ENCODE measurements around the gene TBC1D8B. TPM values are rescaled to one million over a fixed set of nuclear protein-coding genes. Genes with fewer than 3 reads are reported as not detected.
A peak's percentile ranks its signal among the peaks of the same experiment; 100 is the strongest.
"Not testable (repeated sequence)": the region's sequence is repeated elsewhere in the genome, so short reads cannot be mapped to it uniquely, and the experiment has no call there.

TBC1D8B gene
- total RNA-seq, result 2.9 TPM

DNA sequence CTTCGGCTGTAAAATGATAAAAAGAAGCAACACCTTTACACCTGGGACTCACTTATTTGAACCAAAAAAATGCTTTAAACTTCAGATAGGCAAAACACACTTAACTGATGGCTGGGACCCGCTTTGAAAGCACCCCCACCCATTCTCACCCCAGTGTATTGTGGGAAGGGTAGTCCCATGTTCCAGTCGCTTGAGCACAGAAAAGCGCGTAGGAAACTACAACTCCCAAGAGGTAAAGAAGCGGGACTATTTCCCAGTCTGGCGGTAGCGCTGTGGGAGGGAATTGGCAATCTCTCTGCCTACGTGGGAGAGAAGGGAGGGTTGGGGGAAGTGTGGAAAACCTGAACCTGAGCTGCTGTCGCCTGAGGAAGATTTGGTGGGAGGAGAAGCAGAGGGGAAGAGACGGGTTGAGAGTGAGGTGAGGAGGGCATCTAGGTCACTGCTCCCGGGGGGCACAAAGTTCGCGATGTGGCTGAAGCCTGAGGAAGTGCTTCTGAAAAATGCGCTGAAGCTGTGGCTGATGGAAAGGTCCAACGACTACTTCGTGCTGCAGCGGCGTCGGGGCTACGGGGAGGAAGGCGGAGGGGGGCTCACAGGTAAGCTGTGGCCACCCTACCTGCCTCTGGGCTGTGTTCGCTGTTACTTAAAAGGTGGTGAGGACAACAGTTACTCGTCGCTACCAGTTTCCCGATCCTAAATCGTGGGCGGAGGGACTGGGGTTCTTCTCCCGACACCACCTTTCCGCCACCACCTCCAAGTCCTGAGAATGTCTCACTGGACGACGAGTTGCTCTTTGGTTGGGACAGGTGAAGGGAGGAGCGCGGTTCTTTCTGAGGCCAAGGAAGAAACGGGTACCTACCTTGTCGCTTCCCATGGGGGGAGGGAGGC lies at the start of gene TBC1D8B:
TSS of gene TBC1D8B (plus strand) at position 286 of the 888 bp plus-strand sequence. CDS start at position 467, 181 bp downstream.
- peak; percentile 97 for ATAC-seq

DNA sequence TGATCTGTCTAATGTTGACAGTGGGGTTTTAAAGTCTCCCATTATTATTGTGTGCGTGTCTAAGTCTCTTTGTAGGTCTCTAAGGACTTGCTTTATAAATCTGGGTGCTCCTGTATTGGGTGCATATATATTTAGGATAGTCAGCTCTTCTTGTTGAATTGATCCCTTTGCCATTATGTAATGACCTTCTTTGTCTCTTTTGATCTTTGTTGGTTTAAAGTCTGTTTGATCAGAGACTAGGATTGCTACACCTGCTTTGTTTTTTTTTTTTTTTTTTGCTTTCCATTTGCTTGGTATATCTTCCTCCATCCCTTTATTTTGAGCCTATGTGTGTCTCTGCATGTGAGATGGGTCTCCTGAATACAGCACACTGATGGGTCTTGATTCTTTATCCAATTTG lies 33.2 kb upstream of the TBC1D8B start:
- not testable (repeated sequence) for ATAC-seq

DNA sequence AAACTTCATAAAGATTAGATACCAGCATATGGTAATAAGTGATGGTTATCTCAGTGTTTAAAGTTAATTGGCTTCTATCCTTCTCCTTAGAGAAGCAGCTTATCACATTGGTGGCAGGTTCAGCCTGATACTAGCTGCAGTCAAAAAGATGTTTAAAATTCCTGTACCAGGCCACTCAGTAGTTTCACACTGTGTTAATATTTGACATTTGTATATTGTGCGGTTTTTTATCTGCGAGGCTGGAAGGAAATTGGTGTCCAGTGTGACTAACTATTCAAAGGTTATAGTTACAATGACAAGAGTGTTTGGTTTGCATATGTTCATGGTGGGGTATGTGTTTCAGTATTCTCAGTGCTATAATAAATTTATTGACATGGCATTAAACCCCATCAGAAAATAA lies 27.5 kb upstream of the TBC1D8B start:
- ATAC-seq, result no peak

DNA sequence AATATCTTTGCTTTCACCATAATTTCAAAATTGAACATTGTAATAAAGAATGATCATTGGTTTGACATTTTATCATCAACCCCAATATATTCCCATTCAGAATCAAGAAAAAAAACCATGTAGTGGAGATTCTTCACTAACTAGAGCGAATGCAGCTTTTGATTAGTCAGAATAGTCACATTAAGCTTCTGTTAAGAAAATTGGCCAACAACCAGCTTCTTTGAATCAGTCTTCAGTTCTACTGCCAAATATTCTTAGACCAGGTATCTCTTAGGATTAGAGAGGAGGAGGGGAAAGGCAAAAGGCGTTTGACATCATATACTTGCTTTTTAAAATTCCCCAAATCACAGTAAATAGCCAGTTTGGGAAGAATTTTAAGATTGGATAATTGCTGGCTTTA lies 22.2 kb upstream of the TBC1D8B start:
- ATAC-seq, result peak; percentile 45

DNA sequence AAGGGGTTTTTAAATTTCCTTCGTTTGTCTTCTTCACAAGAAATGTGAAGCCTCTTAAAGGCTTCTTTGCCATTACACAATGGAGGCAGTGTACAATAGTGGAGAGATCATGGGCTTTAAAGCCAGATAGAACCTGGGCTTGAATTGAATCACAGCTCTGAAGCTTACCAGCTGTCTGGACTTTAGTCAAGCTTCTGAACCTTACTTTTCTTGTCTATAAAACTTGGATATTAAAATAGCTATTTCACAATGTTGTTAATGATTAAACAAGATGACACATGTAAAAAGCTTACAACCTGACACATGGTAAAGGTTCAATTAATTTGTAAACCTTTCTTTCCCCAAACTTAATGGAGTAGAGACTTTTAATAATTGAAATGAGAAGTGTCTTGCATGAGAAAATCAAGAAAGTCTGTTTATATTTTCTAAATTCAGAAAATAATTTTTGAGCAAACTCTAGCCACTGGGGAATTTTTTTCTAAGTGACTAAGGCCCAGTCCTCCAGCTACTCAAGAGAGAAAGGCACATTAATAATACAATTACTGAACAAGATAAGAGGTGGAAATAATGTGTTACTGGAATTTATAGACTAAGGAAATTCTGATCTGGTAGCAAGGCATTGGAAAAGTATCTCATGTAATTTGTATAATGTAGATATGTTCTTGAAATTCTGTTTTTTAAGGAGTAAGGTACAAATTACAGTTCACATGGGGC lies 21.7 kb upstream of the TBC1D8B start:
- ATAC-seq, result peak; percentile 92

DNA sequence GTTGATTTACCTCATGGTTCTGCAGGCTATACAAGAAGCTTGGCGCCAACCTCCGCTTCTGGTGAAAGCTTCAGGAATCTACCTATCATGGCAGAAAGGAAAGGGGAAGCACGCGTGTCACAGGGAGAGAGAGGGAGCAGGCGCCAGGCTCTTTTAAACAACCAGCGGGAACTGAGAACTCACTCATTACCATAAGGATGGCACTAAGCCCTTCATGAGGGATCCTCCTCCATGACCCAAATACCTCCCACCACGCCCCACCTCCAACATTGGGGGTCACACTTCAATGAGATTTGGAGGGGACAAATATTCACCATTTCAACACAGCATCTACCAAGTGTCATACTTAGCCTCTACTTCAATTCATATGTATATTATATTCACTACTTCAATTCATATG lies 18.8 kb upstream of the TBC1D8B start:
- no peak for ATAC-seq

DNA sequence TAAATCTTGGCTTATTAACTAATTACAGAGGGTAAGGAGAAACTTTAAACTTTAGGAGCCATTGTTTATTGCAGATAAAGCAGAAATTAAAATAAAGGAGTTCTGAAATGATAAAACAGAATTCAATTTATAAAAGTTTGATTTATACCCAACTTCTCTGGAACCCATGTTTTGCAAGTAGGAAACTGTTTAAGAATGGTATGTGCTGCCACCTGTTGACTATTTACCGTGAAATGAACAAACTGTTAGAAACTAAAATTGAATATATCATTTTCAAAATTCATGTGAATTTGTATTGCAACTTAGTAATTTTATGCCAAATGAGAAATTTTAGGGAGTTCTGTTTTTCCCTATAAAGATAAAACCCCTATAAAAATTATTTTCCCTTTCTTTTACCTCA lies 11.0 kb upstream of the TBC1D8B start:
- ATAC-seq, result no peak

DNA sequence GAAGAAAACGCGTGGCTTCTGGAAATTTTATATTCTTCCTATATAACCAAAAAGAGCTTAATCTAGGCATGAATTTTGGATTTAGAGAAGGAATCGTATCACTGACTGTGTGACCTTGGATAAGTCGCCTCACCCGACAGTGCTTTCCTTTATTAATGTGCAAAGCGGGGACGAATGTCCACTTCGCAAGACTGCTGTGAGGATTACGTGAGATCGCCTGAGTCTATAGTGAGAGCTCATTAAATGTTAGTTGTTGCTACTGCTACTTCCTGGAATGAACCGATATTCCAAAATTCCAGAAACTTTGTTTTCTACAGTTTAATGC lies 448 bp upstream of the TBC1D8B start:
- no peak for ATAC-seq

DNA sequence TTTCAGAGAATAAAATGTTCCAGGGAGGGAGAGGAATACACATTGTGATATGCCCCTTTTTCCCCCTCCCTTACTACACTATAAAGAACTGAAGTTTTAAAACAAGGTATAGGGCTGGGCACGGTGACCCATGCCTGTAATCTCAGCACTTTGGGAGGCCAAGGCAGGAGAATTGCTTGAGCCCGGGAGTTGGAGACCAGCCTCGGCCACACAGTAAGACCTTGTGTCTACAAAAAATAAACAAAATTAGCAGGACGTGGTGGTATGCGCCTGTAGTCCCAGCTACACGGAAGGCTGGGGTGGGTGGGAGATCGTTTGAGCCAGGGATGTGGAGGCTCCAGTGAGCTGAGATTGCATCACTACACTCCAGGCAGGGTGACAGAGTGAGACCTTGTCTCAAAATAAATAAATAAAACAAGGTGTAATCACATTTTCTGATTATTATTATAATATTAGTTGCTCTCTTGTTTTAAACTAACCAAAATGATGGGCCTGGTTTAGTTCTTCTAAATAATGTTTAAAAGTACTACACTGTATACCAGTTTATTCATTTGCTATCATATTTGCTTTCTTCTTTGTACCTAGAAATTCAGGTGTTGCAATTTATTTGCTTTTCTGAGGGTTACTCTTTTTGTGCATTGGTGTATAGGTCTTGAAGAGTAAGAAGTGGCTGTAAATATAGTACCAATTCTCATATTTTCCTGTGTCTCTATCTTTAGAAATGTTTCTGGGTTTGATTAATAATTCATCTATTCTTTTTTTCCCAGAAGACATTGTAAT lies 8.8 kb downstream of the TBC1D8B start:
- ATAC-seq, result no peak

DNA sequence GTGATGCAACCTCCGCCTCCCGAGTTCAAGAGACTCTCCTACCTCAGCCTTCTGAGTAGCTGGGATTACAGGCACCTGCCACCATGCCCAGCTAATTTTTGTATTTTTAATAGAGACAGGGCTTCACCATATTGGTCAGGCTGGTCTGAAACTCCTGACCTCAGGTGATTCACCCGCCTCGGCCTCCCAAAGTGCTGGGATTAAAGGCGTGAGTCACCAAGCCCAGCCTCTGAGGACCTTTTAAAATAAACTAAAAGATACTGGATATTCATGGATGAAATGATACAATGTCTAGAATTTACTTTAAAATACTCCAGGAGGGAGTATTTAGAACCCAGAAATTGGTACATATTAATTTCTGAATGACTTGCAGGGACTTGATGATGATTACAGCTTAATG lies 10.5 kb downstream of the TBC1D8B start:
- not testable (repeated sequence) for ATAC-seq

DNA sequence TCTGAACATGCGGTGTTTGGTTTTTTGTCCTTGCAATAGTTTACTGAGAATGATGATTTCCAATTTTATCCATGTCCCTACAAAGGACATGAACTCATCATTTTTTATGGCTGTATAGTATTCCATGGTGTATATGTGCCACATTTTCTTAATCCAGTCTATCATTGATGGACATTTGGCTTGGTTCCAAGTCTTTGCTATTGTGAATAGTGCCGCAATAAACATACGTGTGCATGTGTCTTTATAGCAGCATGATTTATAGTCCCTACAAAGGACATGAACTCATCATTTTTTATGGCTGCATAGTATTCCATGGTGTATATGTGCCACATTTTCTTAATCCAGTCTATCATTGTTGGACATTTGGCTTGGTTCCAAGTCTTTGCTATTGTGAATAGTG lies 11.6 kb downstream of the TBC1D8B start:
- not testable (repeated sequence) for ATAC-seq

DNA sequence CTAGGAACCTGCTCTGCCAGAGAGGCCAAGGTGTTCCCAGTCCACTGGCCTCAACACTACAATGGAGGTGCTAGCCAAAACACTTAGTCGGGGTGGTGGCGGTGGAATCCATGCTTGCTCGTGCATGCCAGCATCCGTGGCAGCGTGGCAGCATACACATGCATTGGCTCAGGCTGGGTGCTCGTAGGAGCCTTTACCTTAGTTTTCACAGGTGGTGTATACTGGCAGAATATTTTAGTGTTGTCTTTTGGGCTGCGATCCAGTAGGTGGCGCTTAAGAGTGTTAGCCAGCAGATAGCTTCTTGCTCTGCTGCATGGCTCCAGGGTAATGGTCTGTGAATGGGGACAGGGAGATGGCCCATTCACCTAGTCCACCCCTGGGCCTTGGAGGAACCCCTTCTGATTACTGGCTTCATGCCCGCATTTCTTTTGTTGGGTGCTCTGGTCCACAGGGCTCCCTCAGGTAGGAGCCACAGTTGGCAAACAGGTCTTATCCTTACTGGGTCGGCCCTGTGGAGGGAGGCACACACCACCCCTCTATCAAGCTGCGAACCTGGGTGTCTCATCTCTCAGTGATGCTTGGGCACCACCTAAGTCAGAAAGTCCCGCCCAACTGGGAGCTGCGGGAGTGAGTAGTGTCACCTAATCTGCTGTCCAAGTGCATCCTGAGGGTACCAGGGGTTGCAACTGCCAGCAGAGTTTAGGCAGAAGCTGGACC lies 60.7 kb downstream of the TBC1D8B start:
- peak; percentile 47 for ATAC-seq

DNA sequence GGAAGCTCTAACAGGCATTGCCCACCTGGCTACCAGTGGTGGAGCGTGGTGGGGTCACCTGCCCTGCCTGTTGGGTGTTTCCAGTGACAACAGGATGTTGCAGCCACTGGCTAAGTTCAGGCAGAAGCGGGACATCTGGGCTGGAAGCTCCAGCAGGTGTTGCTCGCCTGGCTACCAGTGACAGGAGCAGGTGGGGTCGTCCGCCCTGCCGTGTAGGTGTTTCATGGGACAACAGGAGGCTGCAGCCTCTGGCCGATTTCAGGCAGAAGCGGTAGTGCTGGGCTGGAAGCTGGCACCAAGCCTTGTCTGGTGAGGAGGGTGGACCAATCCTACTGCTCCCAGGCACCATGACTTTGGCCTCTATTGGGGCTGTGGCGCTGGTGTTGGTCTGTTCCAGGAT lies 61.2 kb downstream of the TBC1D8B start:
- ATAC-seq, result no peak

DNA sequence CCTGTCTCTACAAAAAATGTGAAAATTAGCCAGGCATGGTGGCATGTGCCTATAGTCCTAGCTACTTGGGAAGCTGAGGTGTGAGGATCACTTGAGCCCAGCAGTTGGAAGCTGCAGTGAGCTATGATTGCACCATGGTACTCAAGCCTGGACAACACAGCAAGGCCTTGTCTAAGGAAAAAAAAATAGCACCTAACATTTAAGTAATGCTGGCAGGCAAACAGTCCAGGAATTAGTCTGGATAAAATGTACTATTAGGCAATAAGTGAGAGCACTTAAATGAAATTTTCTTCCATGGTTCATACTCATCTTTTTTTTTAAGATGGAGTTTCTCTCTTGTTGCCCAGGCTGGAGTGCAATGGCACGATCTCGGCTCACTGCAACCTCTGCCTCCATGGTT lies 70.3 kb downstream of the TBC1D8B start:
- ATAC-seq, result not testable (repeated sequence)

DNA sequence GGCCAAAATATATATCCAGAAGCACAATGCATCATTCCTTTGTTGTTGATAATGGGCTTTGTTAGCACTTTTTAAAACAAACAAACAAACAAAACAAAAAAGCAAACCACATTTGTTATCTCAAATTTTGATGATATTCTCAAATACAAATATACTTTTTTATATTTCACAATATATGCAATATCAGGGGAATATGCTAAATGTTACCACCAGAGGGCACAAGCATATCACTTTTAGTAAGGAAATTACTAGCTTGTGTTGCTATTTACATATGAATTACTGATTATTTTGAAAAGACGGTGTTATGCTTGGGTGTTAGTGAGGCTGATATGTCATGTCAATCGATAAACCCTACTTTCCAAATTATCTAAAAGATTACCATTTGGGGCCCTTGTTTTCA lies 71.6 kb downstream of the TBC1D8B start:
- ATAC-seq, result no peak

DNA sequence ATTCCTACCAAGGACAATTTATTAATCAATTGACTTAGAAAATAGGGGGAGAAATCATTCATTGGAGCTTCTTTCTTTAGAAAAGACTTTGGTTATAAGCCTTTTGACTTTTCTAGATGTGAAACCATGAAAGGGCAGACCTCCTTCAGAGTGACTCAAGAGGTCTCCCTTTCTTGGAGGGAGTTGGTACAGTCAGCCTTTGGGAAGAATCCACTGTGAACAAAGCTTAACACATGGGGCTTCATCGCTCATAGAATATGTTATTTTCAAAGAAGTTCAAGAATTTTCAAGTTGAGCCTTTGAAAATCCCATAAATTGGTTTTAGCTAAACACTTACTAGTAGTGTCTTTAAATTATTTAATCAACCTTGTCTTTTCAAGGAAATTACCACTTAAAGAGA lies 72.7 kb downstream of the TBC1D8B start:
- ATAC-seq, result no peak

DNA sequence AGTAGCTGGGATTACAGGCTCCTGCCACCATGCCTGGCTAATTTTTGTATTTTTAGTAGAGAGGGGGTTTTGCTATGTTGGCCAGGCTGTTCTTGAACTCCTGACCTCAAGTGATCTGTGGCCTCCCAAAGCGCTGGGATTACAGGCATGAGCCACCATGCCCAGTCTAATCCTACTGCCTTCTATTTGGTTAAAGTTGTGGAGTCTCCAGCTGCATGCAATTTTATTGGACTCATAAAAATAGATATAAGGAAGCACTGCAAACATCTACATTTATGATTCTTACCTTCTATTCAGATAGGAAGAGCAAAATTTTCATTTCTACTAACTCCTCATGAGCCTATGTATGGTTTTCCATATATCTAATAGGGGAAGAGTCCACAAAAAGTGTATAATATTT lies 87.0 kb downstream of the TBC1D8B start:
- no peak for ATAC-seq

DNA sequence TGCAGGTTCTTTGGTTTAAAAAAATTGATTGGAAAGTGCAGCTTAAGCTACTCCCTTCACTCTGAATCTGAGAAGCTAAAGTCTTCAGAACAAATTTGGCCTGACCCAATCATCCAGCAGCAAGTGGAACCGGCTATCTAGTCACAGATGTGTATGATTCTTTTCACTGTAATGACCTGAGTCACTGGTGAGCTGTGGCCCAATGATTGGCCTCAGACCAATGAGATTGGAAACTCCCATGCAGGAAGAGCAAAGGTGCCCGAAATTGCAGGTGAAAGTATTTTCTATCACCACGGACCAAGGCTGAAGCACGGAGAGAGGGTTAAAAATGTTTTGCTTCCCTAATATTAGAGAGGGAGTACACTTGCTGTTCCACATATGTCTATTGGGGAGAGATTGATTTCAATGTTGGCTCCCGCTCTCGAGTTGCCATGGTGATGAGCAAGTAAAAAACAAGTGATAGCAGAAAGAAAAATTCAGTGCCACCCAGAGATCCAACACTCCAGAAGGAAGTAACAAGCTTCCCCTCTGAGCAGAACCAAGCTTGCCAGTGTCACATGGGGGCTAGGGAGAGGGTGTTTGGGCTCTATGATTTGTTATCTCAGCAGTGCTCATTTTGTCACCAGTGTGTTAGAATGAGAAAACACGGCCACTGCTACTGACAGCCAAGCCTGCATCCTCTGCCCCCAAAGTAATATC lies 89.4 kb downstream of the TBC1D8B start:
- peak; percentile 48 for ATAC-seq

DNA sequence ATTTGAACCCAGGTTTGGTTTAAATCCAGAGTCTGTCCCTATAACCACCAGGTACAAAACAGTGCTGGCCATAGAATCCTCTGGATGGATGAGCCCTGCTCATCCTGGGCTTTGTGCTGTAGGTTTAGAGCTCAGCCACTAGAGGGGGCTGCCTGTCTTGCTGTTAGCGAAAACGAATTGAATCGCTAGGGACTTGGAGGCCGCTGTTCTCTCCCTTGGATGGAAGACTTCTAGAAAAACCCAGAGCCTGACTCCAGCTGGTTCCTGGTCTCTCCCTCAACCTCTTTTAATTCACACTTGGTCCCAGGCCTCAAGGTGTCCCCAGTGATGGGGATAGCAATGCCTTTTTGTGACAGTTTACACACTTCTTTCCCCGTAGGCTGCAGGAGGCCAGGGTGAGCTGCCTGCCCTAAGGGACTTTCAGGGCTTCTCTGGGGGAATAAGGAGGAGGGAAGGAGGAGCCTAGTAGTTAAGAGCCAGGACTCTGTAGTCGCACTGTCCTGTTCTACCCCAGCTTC lies 92.0 kb downstream of the TBC1D8B start:
- peak; percentile 77 for ATAC-seq

DNA sequence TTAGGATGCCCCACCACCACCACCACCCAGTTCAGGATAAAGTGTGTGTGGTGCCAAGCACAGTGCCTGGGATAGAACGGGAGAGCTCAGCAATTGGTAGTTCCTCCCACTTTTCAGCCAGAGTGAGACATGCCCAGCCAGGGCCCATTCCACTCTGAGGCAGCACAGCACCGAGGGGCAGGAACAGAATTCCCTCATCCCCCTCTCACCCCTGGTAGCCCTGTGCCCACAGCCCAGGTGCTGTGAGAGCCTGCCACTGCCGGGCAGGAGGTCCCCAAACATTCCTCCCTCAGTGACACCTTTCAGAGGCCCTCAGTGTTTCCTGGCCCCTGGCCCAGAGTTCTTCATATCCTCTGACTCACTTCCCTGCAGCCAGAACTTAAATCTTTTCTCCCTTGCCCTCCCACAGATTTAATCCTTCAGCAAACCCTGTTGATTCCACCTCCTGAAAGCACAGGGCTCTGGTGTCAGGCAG lies 92.5 kb downstream of the TBC1D8B start:
- ATAC-seq, result peak; percentile 62

DNA sequence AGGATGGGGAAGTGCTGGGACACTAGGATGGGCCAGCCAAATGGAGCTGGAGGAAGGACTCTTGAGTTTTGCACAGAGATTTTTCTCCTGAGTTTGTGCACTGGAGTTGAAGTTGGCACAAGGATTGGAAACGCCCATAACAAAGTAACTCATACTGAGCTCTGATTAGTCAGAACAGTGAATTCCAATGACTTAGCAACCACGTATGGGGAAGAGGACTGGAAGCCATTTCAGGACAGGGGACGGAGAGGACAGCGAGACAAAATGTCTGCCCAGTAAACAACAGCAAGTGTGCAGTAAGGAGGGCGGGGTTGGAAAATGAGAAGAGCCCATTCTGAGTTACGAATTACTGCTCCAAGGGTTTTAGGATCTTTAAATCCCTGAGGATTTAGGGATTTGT lies 94.8 kb downstream of the TBC1D8B start:
- ATAC-seq, result peak; percentile 35

DNA sequence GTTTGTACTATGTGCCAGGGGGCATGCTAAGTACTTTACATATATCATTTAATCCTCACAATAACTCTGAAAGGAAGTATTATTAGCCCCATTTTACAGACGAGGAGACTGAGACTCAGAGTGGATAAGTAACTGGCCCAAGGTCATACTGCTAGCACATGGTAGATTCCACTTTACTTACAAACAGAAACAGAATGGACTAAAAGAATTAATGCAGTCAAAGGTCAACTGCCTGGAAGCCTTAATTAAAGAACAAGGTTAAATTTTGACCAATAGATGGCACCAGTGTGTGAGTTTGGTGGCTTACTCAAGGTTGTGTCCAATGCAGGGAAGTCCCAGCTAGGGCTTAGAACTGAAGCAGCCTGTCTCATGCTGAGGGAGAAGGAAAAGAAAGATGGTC lies 96.0 kb downstream of the TBC1D8B start:
- ATAC-seq, result peak; percentile 47
